H1 (cell line): ENCODE data around the gene IRAG1. TPM values are rescaled to one million over a fixed set of nuclear protein-coding genes. Genes with fewer than 3 reads are reported as not detected.

Source experiments
- CHD1 ChIP-seq: IDR thresholded peaks from 2 replicates; pipeline ENCODE4 v1.6.1; 2012; ENCODE audit warnings: low read depth, low read length, improper control_type of control experiment
- CHD2 ChIP-seq: IDR thresholded peaks from 2 replicates; pipeline ENCODE4 v1.6.1; 2012; ENCODE audit warnings: low read length, improper control_type of control experiment
- polyA plus RNA-seq, 7 experiments: library from polyadenylated mRNA; depleted of rRNA in 3 of 7; stranded (reverse) in 5 of 7; unstranded in 2 of 7; fragments of >200 nt in 5 of 7; fragments of 200-250 nt in 2 of 7; gene quantifications; 1 replicate in 5 of 7; 2 replicates in 1 of 7; 4 replicates in 1 of 7; pipeline versions ENCODE4 v1.2.1 to v1.2.3, GENCODE V29; 2011 to 2013; ENCODE audit warnings: missing spikeins in 2 of 7, mixed read lengths in 2 of 7
- total RNA-seq: library from RNA; stranded (reverse); fragmentation: NEBNext Ultra II Directional; extraction: Animal tissue kit (Norgen Biotek cat#: 25700); gene quantifications from 2 replicates; pipeline ENCODE4 v1.2.1, GENCODE V29; 2021

Gene IRAG1
- total and polyA plus RNA-seq, 2 of the 8 experiments (the other 6 are each of a cell fraction or from before 2014, with no cell fraction given): 1.8 to 2.7 TPM

DNA sequence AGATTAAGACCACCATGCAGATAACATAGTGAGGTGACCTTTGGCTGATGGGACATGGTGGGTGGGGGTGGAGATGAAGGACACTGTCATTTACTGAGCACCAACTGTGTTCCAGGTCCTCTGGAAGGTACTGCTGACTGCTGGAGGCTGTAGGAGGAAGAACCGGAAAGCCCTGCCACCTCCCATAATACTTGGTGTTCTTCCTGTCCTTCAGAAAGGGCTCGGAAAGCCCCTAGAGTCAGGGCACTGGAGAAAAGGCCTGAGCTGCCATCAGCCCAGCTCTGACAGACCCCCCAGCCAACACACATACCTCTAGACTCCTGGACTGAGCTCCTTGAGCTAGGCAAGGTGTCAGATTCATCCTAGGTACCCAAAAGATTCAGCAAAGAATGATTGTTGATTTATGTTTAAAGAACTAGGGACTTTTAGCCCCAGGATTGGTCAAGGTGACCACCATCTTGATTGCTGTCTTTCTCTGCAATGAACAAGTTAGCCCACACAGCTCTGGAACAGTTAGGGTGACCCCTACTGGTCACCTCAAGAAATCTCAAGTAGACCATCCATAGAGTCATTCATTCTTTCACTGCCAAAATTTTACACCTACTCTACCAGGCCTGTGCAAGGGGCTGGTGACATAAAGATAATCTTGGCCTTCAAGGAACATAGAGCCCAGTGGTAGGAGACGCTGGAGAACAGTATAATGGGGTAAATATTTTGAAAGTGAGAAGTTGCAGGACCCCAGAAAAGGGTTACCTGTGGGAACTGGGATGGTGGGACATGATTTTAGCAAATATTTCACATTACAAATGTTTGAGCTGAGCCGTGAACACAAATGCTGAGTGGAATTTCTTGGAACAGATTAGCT lies 39.4 kb downstream of the IRAG1 start (continued):
- TF ChIP-seq CHD2 (no peak), CHD1 (no peak)
- TF ChIP-seq, all 59 proteins: peak for 3
